Ovary (tissue), 9 donors: Measurements from ENCODE around the gene RTN4IP1. TPM values are rescaled to one million over a fixed set of nuclear protein-coding genes. Genes with fewer than 3 reads are reported as not detected.
"Not testable (repeated sequence)": the region's sequence is repeated elsewhere in the genome, so short reads cannot be mapped to it uniquely, and the experiment has no call there.

Experiments used
- DNase-seq, 5 donors: peaks; one replicate each; pipeline ENCODE4 v3.0.0-alpha.2; 2019 to 2020
- H3K27ac ChIP-seq, 2 donors: fragments of 200-600 bp; one replicate each; pipeline versions ENCODE4 v1.5.1 to v1.8.0; 2019 to 2022
- H3K27me3 ChIP-seq: fragments of 200-600 bp; one replicate; pipeline ENCODE4 v1.8.0; 2022
- H3K36me3 ChIP-seq: fragments of 200-600 bp; sonication (generic); one replicate; pipeline ENCODE4 v1.5.1; 2019
- H3K4me1 ChIP-seq: one replicate; pipeline ENCODE4 v1.8.1; 2013; ENCODE audit warnings: mild to moderate bottlenecking, moderate library complexity; ENCODE audit not compliant: insufficient read depth
- H3K4me3 ChIP-seq: fragments of 200-600 bp; sonication (generic); one replicate; pipeline ENCODE4 v1.5.1; 2017
- H3K9me3 ChIP-seq, 2 donors: fragments of 200-600 bp in 1 of 2; sonication (generic) in 1 of 2; one replicate each; pipeline versions ENCODE4 v1.5.1 to v1.8.1; 2013 to 2019; ENCODE audit warnings: mild to moderate bottlenecking in 1 of 2, moderate library complexity in 1 of 2
- CTCF ChIP-seq, 3 donors: fragments of 450-650 bp in 2 of 3; fragments of 200-600 bp in 1 of 3; IDR thresholded peaks; one replicate each; pipeline versions ENCODE4 v1.5.1 to v1.8.0; 2016 to 2022; ENCODE audit warnings: antibody characterized with exemption in 3 of 3, mild to moderate bottlenecking in 1 of 3
- EP300 ChIP-seq: sonication (generic); formaldehyde crosslinking; IDR thresholded peaks from one replicate; pipeline ENCODE4 v1.6.1; 2017; ENCODE audit warnings: antibody characterized with exemption
- POLR2A ChIP-seq: fragments of 450-650 bp; IDR thresholded peaks from one replicate; pipeline ENCODE4 v1.6.1; 2017; ENCODE audit warnings: antibody characterized with exemption, mild to moderate bottlenecking, moderate library complexity
- WGBS, 3 donors: extraction: QIAGEN DNeasy Blood & Tissue Kit in 1 of 3; methylation state at CpG; one replicate each; pipeline versions ENCODE4 v1.1.5 to v1.1.7; 2013 to 2017; 5-methylcytosine and 5-hydroxymethylcytosine counted together
- intact Hi-C, 4 donors: fragments of 100-400 bp; cut with DNase I; formaldehyde crosslinking; loops; one replicate each; pipeline versions ENCODE4 v1.11.0 to v1.15.1; 2022 to 2023
- polyA plus RNA-seq, 2 donors: library from polyadenylated mRNA; stranded (reverse); fragments of 200-250 nt in 1 of 2; fragments of 350-450 nt in 1 of 2; fragmentation: Illumina TruSeq in 1 of 2; extraction: RNeasy Lipid Tissue Mini Kit (QIAGEN cat#74804) in 1 of 2; gene quantifications; one replicate each; pipeline ENCODE4 v1.2.3, GENCODE V29; 2013 to 2014
- total RNA-seq, 7 donors: library from RNA; depleted of rRNA in 2 of 7; stranded (reverse); fragments of >200 nt in 2 of 7; fragmentation: NEBNext Ultra II Directional in 3 of 7; extraction: Animal tissue kit (Norgen Biotek cat#: 25700) in 3 of 7; gene quantifications; one replicate each; pipeline versions ENCODE4 v1.1.0 to v1.2.4, GENCODE V29; 2016 to 2023
- donor health status: DM: no; HTN: no; CAD: no; lungs with moderate emphysema.
- donor health status: DM: no; HTN: no; CAD: no.
- donor health status: Bipolar disorder and iron deficiency.
- donor health status: DM: yes; HTN: yes; CAD: no.
- donor health status: DM: no; HTN: no; CAD: no.
- donor health status: DM: yes; HTN: yes; CAD: no.

The RTN4IP1 gene
- total and polyA plus RNA-seq, 9 donors: 2.0 to 5.2 (median 3.0) TPM

GRCh38 chr6:106608080-106608668 lies 21.1 kb downstream of the RTN4IP1 start:
- H3K4me1 ChIP-seq: no peaks in the 10 kb centered on the region

GRCh38 chr6:106600329-106600728 lies 29.0 kb downstream of the RTN4IP1 start:
- Histone ChIP-seq H3K4me3 (no peak overlapping the region), H3K27me3 (no peaks in the 10 kb centered on the region), H3K9me3 (peaks cover 0 to 6% of the 10 kb centered on the region in 2 donors), H3K27ac (no peak overlapping the region), H3K36me3 (no peaks in the 10 kb centered on the region), H3K4me1 (no peaks in the 10 kb centered on the region)
- intact Hi-C loops: no loop called here
- no peak for DNase-seq
- TF ChIP-seq POLR2A (no peak), CTCF (IDR thresholded peaks at IDR 0.05) (no peak), EP300 (no peak)
- 96 to 99% (median 96%) methylated on average over 2 of the region's 2 CpGs for WGBS, 3 donors

More at GRCh38 chr6:106608080-106608668, 21.1 kb downstream of the RTN4IP1 start:
- Histone ChIP-seq H3K36me3 (no peaks in the 10 kb centered on the region), H3K27me3 (no peaks in the 10 kb centered on the region), H3K4me3 (no peak overlapping the region), H3K27ac (no peak overlapping the region), H3K9me3 (peaks cover 0 to 6% of the 10 kb centered on the region in 2 donors)
- no peak for TF ChIP-seq CTCF (IDR thresholded peaks at IDR 0.05)
- DNase-seq: no peak
- intact Hi-C loops: no loop called here
- 21 to 33% (median 32%) methylated on average over 2 of the region's 2 CpGs for WGBS, 3 donors

GRCh38 chr6:106599440-106599839 lies 29.9 kb downstream of the RTN4IP1 start:
- H3K9me3 ChIP-seq: peaks cover 0 to under 1% of the 10 kb centered on the region in 2 donors
- H3K27ac ChIP-seq: no peak overlapping the region
- intact Hi-C loops: no loop called here
- H3K36me3 ChIP-seq: no peaks in the 10 kb centered on the region
- H3K27me3 ChIP-seq: no peaks in the 10 kb centered on the region
- WGBS, 3 donors: 48 to 90% (median 88%) methylated on average over 2 of the region's 2 CpGs
- no peak overlapping the region for H3K4me3 ChIP-seq
- no peaks in the 10 kb centered on the region for H3K4me1 ChIP-seq
- TF ChIP-seq POLR2A: no peak
- no peak for TF ChIP-seq EP300
- TF ChIP-seq CTCF (IDR thresholded peaks at IDR 0.05): no peak
- DNase-seq: no peak

- Histone ChIP-seq H3K9me3 (no peaks in the 10 kb centered on the region), H3K27ac (no peak overlapping the region), H3K4me3 (no peak overlapping the region), H3K4me1 (no peaks in the 10 kb centered on the region), H3K36me3 (no peaks in the 10 kb centered on the region), H3K27me3 (no peaks in the 10 kb centered on the region)
- TF ChIP-seq CTCF (IDR thresholded peaks at IDR 0.05): no peak
- TF ChIP-seq POLR2A: no peak
- TF ChIP-seq EP300: no peak
- intact Hi-C loops: no loop called here
- no peak for DNase-seq
- WGBS, 3 donors: 74 to 89% (median 88%) methylated on average over 3 of the region's 3 CpGs
These were observed 38.0 kb downstream of the RTN4IP1 start for GRCh38 chr6:106591111-106591825.

- H3K27me3 ChIP-seq, H3K4me3 ChIP-seq, DNase-seq, H3K27ac ChIP-seq, H3K4me1 ChIP-seq, H3K36me3 ChIP-seq, intact Hi-C loops, H3K9me3 ChIP-seq: not testable (repeated sequence)
- WGBS, 3 donors: 83 to 85% (median 85%) methylated on average over 4 to 5 of the region's 5 CpGs
These were observed 40.4 kb downstream of the RTN4IP1 start for GRCh38 chr6:106588937-106589336.
